Neural progenitor cell (in vitro differentiated cells): Measurements from ENCODE around the gene INHBE.

ENCODE experiments used
- EZH2 ChIP-seq: fragments of 200-600 bp; sonication (generic); IDR thresholded peaks from 2 replicates; pipeline ENCODE4 v1.6.1; 2017; ENCODE audit warnings: antibody characterized with exemption, mild to moderate bottlenecking, moderate library complexity
- EZH2phosphoT487 ChIP-seq: fragments of 200-600 bp; sonication (generic); IDR thresholded peaks from 2 replicates; pipeline ENCODE4 v1.6.1; 2017; ENCODE audit warnings: antibody characterized with exemption
- TF ChIP-seq, protein P1 (sequence below): fragments of 200-600 bp; sonication (generic); IDR thresholded peaks from 2 replicates; pipeline ENCODE4 v1.5.1; 2017; ENCODE audit warnings: antibody characterized with exemption, mild to moderate bottlenecking

DNA sequence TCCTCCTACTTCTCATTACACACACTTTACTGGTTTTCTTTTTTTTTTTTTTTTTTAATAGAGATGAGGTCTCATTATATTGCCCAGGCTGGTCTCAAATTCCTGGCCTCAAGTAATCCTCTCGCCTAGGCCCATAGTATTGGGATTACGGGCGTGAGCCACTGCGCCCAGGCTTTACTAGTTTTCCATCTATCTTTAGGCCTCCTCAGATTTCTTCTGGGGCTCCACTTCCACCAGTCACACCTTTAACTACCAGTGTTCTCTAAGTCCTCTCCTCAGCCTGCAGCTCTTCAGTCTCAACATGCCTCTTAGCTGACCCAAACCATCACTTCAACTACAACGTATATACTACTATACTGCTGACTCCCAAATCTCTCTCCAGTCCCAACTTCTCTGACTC lies 34.6 kb upstream of the INHBE start:
- TF ChIP-seq, protein P1, sequence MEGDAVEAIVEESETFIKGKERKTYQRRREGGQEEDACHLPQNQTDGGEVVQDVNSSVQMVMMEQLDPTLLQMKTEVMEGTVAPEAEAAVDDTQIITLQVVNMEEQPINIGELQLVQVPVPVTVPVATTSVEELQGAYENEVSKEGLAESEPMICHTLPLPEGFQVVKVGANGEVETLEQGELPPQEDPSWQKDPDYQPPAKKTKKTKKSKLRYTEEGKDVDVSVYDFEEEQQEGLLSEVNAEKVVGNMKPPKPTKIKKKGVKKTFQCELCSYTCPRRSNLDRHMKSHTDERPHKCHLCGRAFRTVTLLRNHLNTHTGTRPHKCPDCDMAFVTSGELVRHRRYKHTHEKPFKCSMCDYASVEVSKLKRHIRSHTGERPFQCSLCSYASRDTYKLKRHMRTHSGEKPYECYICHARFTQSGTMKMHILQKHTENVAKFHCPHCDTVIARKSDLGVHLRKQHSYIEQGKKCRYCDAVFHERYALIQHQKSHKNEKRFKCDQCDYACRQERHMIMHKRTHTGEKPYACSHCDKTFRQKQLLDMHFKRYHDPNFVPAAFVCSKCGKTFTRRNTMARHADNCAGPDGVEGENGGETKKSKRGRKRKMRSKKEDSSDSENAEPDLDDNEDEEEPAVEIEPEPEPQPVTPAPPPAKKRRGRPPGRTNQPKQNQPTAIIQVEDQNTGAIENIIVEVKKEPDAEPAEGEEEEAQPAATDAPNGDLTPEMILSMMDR, result no peak
- no peak for TF ChIP-seq EZH2
- TF ChIP-seq EZH2phosphoT487, result no peak
